Keratinocyte (primary cell): Measurements from ENCODE around the gene PITPNC1. TPM values are rescaled to one million over a fixed set of nuclear protein-coding genes. Genes with fewer than 3 reads are reported as not detected.

Experiments used
- DNase-seq: peaks from one replicate; pipeline ENCODE4 v3.0.0-alpha.2; 2011; ENCODE audit warnings: low read depth, missing footprints, low spot score
- FAIRE-seq: peaks from 2 replicates; lab custom pipeline; 2011; peaks lifted over from hg19 to GRCh38; lab: Jason Lieb, UNC
- H2AFZ ChIP-seq: 2 replicates; pipeline ENCODE4 v1.6.0; 2012; ENCODE audit warnings: low read length, control low read depth, inconsistent platforms; ENCODE audit not compliant: control insufficient read depth
- H3K27ac ChIP-seq: 2 replicates; pipeline ENCODE4 v1.5.1; 2011; ENCODE audit warnings: low read length; ENCODE audit not compliant: control insufficient read depth, insufficient read depth
- H3K27me3 ChIP-seq: 3 replicates; pipeline ENCODE4 v1.6.0; 2011; ENCODE audit warnings: low read length; ENCODE audit not compliant: control insufficient read depth, insufficient read depth; ENCODE audit errors: extremely low read depth
- H3K36me3 ChIP-seq, 2 experiments: 2 replicates in 1 of 2; 3 replicates in 1 of 2; pipeline ENCODE4 v1.5.1; 2011; ENCODE audit warnings: low read length in 2 of 2, mild to moderate bottlenecking in 1 of 2; ENCODE audit not compliant: control insufficient read depth in 2 of 2, insufficient read depth in 2 of 2; ENCODE audit errors: extremely low read depth in 1 of 2
- H3K4me1 ChIP-seq: 3 replicates; pipeline ENCODE4 v1.5.1; 2011; ENCODE audit warnings: low read length; ENCODE audit not compliant: control insufficient read depth, insufficient read depth; ENCODE audit errors: extremely low read depth
- H3K4me2 ChIP-seq: 3 replicates; pipeline ENCODE4 v1.6.0; 2011; ENCODE audit warnings: low read depth, low read length; ENCODE audit not compliant: control insufficient read depth, insufficient read depth; ENCODE audit errors: extremely low read depth
- H3K4me3 ChIP-seq, 3 experiments: fragments of 200-600 bp in 1 of 3; sonication (generic) in 1 of 3; 2 replicates in 2 of 3; 3 replicates in 1 of 3; pipeline ENCODE4 v1.5.1; 2011 to 2016; ENCODE audit warnings: low read length in 3 of 3, mild to moderate bottlenecking in 3 of 3, control low read depth in 2 of 3, inconsistent platforms in 1 of 3, low read depth in 1 of 3, mixed read lengths in 1 of 3, mixed run types in 1 of 3, moderate library complexity in 1 of 3; ENCODE audit not compliant: control insufficient read depth in 2 of 3, insufficient read depth in 2 of 3; ENCODE audit errors: extremely low read depth in 1 of 3
- H3K79me2 ChIP-seq: 2 replicates; pipeline ENCODE4 v1.6.0; 2012; ENCODE audit warnings: low read length; ENCODE audit not compliant: control insufficient read depth, insufficient read depth
- H3K9ac ChIP-seq: 3 replicates; pipeline ENCODE4 v1.6.0; 2011; ENCODE audit warnings: low read length; ENCODE audit not compliant: control insufficient read depth, insufficient read depth; ENCODE audit errors: extremely low read depth
- H3K9me1 ChIP-seq: 3 replicates; pipeline ENCODE4 v1.6.0; 2011; ENCODE audit warnings: low read length; ENCODE audit not compliant: control insufficient read depth, insufficient read depth; ENCODE audit errors: extremely low read depth
- H3K9me3 ChIP-seq: 2 replicates; pipeline ENCODE4 v1.5.1; 2012; ENCODE audit warnings: low read depth, low read length; ENCODE audit not compliant: control insufficient read depth
- H4K20me1 ChIP-seq: 3 replicates; pipeline ENCODE4 v1.6.0; 2011; ENCODE audit warnings: low read length; ENCODE audit not compliant: control insufficient read depth, insufficient read depth; ENCODE audit errors: extremely low read depth
- CTCF ChIP-seq, 3 experiments: IDR thresholded peaks in 1 of 3; conservative IDR thresholded peaks in 1 of 3; optimal IDR thresholded peaks in 1 of 3; 2 replicates in 2 of 3; 3 replicates in 1 of 3; pipeline versions ENCODE3 to v1.5.1; 2011; ENCODE audit warnings: low read length in 3 of 3, mild to moderate bottlenecking in 3 of 3, moderate library complexity in 2 of 3, control low read depth in 1 of 3, inconsistent platforms in 1 of 3; ENCODE audit not compliant: insufficient read depth in 2 of 3; ENCODE audit errors: extremely low read depth in 1 of 3
- EZH2 ChIP-seq: IDR thresholded peaks from one replicate; pipeline ENCODE4 v1.6.1; 2012; ENCODE audit warnings: inconsistent platforms, mild to moderate bottlenecking, low read length, moderate library complexity
- dilution Hi-C: fragments of 300-500 bp; cut with MboI; formaldehyde crosslinking; loops from one replicate; pipeline ENCODE4 v1.7.0; 2020; ENCODE audit warnings: low sequenced_read_pairs; ENCODE audit not compliant: extremely low pct_ligation_motif_present
- polyA plus RNA-seq, 5 experiments: library from polyadenylated mRNA; depleted of rRNA in 3 of 5; stranded (reverse) in 3 of 5; stranded (forward) in 1 of 5; unstranded in 1 of 5; fragments of >200 nt; gene quantifications; 1 replicate in 1 of 5; 2 replicates in 3 of 5; 3 replicates in 1 of 5; pipeline versions ENCODE4 v1.2.1 to v1.2.3, GENCODE V29; 2011 to 2012; ENCODE audit warnings: missing spikeins in 2 of 5, low read depth in 1 of 5, low replicate concordance in 1 of 5
- small RNA-seq, 3 experiments: library from RNA; depleted of rRNA; stranded (forward); fragments of <200 nt; gene quantifications; one replicate each; pipeline ENCODE3, GENCODE V24; 2012; ENCODE audit warnings: low read depth in 3 of 3, low replicate concordance in 1 of 3; ENCODE audit not compliant: insufficient read length in 3 of 3

The PITPNC1 gene
- polyA plus RNA-seq, 1 donor (not counting 4 experiments of a cell fraction or from before 2014, with no cell fraction given), result 24.8 TPM

DNA sequence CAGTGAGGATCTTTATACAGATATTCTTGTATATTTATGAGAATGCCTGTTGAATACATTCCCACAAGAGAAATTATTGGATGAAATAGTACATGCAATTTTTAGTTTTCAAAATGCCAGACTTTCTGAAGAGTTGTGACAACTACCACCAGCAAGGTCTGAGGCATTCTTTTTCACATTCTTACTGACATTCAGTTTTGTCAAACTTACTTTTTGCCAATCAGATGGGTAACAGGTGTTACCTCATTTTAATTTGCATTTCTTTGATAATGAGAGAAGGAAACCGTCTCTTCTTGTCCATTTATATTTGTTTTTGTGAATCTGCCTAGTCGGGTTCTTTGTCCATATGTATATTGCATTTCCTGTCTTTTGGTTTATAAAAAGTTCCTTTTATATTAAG lies 364.9 kb downstream of the PITPNC1 start:
- dilution Hi-C loops, result no loop called here

More for the DNA sequence above, 364.9 kb downstream of the PITPNC1 start:
- H3K27ac ChIP-seq, result no peak overlapping the region
- no peak overlapping the region for H2AFZ ChIP-seq
- H3K36me3 ChIP-seq, result peaks cover 11 to 18% of the 10 kb centered on the region in 2 experiments
- no peaks in the 10 kb centered on the region for H3K27me3 ChIP-seq
- no peak overlapping the region for H3K9ac ChIP-seq
- TF ChIP-seq CTCF (optimal IDR thresholded peaks at IDR 0.05 in 1 of 3, IDR thresholded peaks at IDR 0.05 in 1 of 3, conservative IDR thresholded peaks at IDR 0.05 in 1 of 3; ENCODE audit: extremely low read depth in 1 of 3, insufficient read depth in 2 of 3, low read length in 3 of 3) (no peak), EZH2 (no peak)
- no peaks in the 10 kb centered on the region for H3K9me3 ChIP-seq
- DNase-seq, result no peak
- FAIRE-seq, result no peak
- H3K4me3 ChIP-seq, result no peak overlapping the region
- H3K79me2 ChIP-seq, result no peaks in the 10 kb centered on the region
- no peaks in the 10 kb centered on the region for H3K9me1 ChIP-seq
- H3K4me1 ChIP-seq, result no peaks in the 10 kb centered on the region
- no peak overlapping the region for H3K4me2 ChIP-seq
- H4K20me1 ChIP-seq, result no peaks in the 10 kb centered on the region

Small RNA genes lying within 50 kb of the gene (small RNA-seq; reads per million reads assigned to genes)
- gene MIR548AA2 (0 reads per million in 3 experiments), gene MIR548D2 (0 to 0.33 (median 0) reads per million in 3 experiments), gene RF00019 (0 reads per million in 3 experiments), gene RN7SL756P (0 reads per million in 3 experiments), gene SNORA38B (0.33 to 3.5 (median 1.9) reads per million in 3 experiments)

Other genes starting within 250 kb of the PITPNC1 start
- 11.7 to 18.2 TPM (median 13.5 TPM) in 3 replicates for gene HELZ, start 132.1 kb upstream of the PITPNC1 start, polyA plus RNA-seq
- 29.6 to 68.4 TPM (median 56.6 TPM) in 3 replicates for gene PSMD12, start 10.7 kb upstream of the PITPNC1 start, polyA plus RNA-seq